ENCODE measurements around the gene MVK.

- TF ChIP-seq SUZ12 (IDR thresholded peaks at IDR 0.05) = no peak
- TF ChIP-seq FOXM1 (IDR thresholded peaks at IDR 0.05; ENCODE audit: borderline replicate concordance) = no peak
- TF ChIP-seq HDGF (IDR thresholded peaks at IDR 0.05; ENCODE audit: borderline replicate concordance) = no peak
- TF ChIP-seq CTBP1 (IDR thresholded peaks at IDR 0.05; ENCODE audit: borderline replicate concordance) = no peak
- no peak for TF ChIP-seq ZNF384 (IDR thresholded peaks at IDR 0.05)
- no peak for TF ChIP-seq NFRKB (IDR thresholded peaks at IDR 0.05)
These were observed 22.5 kb upstream of the MVK start for GRCh38 chr12:109551108-109551507.

Measured in HEK293T (cell line).